HepG2 (cell line): ENCODE results near the gene GSTCD. TPM values are rescaled to one million over a fixed set of nuclear protein-coding genes. Genes with fewer than 3 reads are reported as not detected.

Source experiments
- ATAC-seq: fragments of 200-7000 bp; cut with Tn5 transposase; 3 replicates; pipeline ENCODE4 v1.9.1; 2020; ENCODE audit warnings: mild to moderate bottlenecking, moderate library complexity
- BruUV-seq: library from RNA; stranded (reverse); fragments of 400-500 nt; replicated peaks from 2 replicates; lab custom pipeline; 2021; lab: Mats Ljungman, UMichigan
- CTCF ChIA-PET: fragments of 300-600 bp; formaldehyde crosslinking; extraction: SDS; loops from one replicate; lab custom pipeline; 2021; ENCODE audit warnings: low total read pairs, inconsistent platforms, low intra/inter-chr PET ratio; lab: Yijun Ruan, JAX
- POLR2A ChIA-PET: fragments of 350-600 bp; sonication (Branson Sonifier 250); formaldehyde crosslinking; loops from one replicate; lab custom pipeline; 2020; ENCODE audit warnings: antibody characterized with exemption, inconsistent platforms; lab: Yijun Ruan, JAX
- DNase-seq: peaks from one replicate; pipeline ENCODE4 v3.0.0-alpha.2; 2015; ENCODE audit warnings: low spot score
- FAIRE-seq: peaks from 3 replicates; lab custom pipeline; 2011; peaks lifted over from hg19 to GRCh38; lab: Jason Lieb, UNC
- H2AFZ ChIP-seq: one replicate; pipeline ENCODE4 v1.6.1; 2011; ENCODE audit warnings: low read length, inconsistent platforms
- H3K27ac ChIP-seq: fragments of 300-600 bp; 3 replicates; pipeline ENCODE4 v1.8.0; 2011; ENCODE audit warnings: mixed run types, mild to moderate bottlenecking, mixed read lengths, low read length, inconsistent platforms; ENCODE audit not compliant: insufficient read depth; ENCODE audit errors: extremely low read length
- H3K27me3 ChIP-seq, 2 experiments: fragments of 200-600 bp in 1 of 2; 2 replicates in 1 of 2; 3 replicates in 1 of 2; pipeline versions ENCODE4 v1.6.0 to v1.8.0; 2011; ENCODE audit warnings: low read length in 2 of 2, mild to moderate bottlenecking in 2 of 2, moderate library complexity in 2 of 2, inconsistent platforms in 1 of 2; ENCODE audit not compliant: insufficient read depth in 2 of 2, control insufficient read depth in 1 of 2
- H3K36me3 ChIP-seq, 2 experiments: fragments of 200-600 bp in 1 of 2; replicated peaks in 1 of 2; 2 replicates in 1 of 2; 3 replicates in 1 of 2; pipeline versions ENCODE4 v1.5.1 to v1.8.0; 2011; ENCODE audit warnings: low read length in 2 of 2, inconsistent platforms in 1 of 2; ENCODE audit not compliant: insufficient read depth in 2 of 2, control insufficient read depth in 1 of 2
- H3K4me1 ChIP-seq: 2 replicates; pipeline ENCODE4 v1.5.1; 2012; ENCODE audit warnings: low read length, inconsistent platforms; ENCODE audit not compliant: insufficient read depth
- H3K4me2 ChIP-seq: 2 replicates; pipeline ENCODE4 v1.6.0; 2011; ENCODE audit warnings: low read depth, low read length, inconsistent platforms
- H3K4me3 ChIP-seq, 3 experiments: fragments of 200-600 bp in 1 of 3; sonication (generic), shearing (Covaris generic) in 1 of 3; replicated peaks in 1 of 3; 2 replicates each; pipeline ENCODE4 v1.5.1; 2011 to 2016; ENCODE audit warnings: low read length in 3 of 3, inconsistent platforms in 2 of 3, low read depth in 2 of 3, mild to moderate bottlenecking in 2 of 3, control low read depth in 1 of 3, mixed read lengths in 1 of 3; ENCODE audit not compliant: insufficient read depth in 1 of 3
- H3K79me2 ChIP-seq: one replicate; pipeline ENCODE4 v1.6.1; 2011; ENCODE audit warnings: low read length, inconsistent platforms; ENCODE audit not compliant: insufficient read depth
- H3K9ac ChIP-seq: 2 replicates; pipeline ENCODE4 v1.6.0; 2011; ENCODE audit warnings: mild to moderate bottlenecking, low read depth, low read length, inconsistent platforms; ENCODE audit not compliant: insufficient read depth
- H3K9me3 ChIP-seq: 2 replicates; pipeline ENCODE4 v1.5.1; 2012; ENCODE audit warnings: mild to moderate bottlenecking, low read length
- H4K20me1 ChIP-seq: 2 replicates; pipeline ENCODE4 v1.6.0; 2011; ENCODE audit warnings: inconsistent platforms, mild to moderate bottlenecking, low read length, moderate library complexity; ENCODE audit not compliant: insufficient read depth
- KMT2B ChIP-seq: IDR thresholded peaks from 2 replicates; pipeline ENCODE4 v1.6.1; 2016; ENCODE audit warnings: missing genetic modification reagents, missing compliant biosample characterization
- POGK ChIP-seq: sonication (generic); formaldehyde crosslinking; conservative IDR thresholded peaks from 2 replicates; pipeline ENCODE4 v1.8.0; 2022; ENCODE audit warnings: mild to moderate bottlenecking, moderate library complexity, missing genetic modification reagents
- RFX5 ChIP-seq: IDR thresholded peaks from 2 replicates; pipeline ENCODE4 v1.6.1; 2011; ENCODE audit warnings: low read depth, low read length, improper control_type of control experiment
- THAP7 ChIP-seq: sonication (generic); formaldehyde crosslinking; IDR thresholded peaks from 2 replicates; pipeline ENCODE4 v1.8.1; 2023; ENCODE audit warnings: mild to moderate bottlenecking, missing genetic modification reagents
- ZNF264 ChIP-seq: sonication (generic); formaldehyde crosslinking; IDR thresholded peaks from 2 replicates; pipeline ENCODE4 v1.4.0; 2020; ENCODE audit warnings: missing genetic modification reagents
- ZNF280D ChIP-seq: sonication (generic); formaldehyde crosslinking; IDR thresholded peaks from 2 replicates; pipeline ENCODE4 v1.5.1; 2020; ENCODE audit warnings: mild to moderate bottlenecking, missing genetic modification reagents
- ZNF460 ChIP-seq: sonication (generic); formaldehyde crosslinking; IDR thresholded peaks from 2 replicates; pipeline ENCODE4 v1.5.1; 2020; ENCODE audit warnings: missing genetic modification reagents, mild to moderate bottlenecking, borderline replicate concordance
- ZNF577 ChIP-seq: sonication (generic); formaldehyde crosslinking; IDR thresholded peaks from 2 replicates; pipeline ENCODE4 v1.4.0; 2020; ENCODE audit warnings: mild to moderate bottlenecking, low read depth, missing genetic modification reagents, borderline replicate concordance
- in situ Hi-C: cut with HindIII; loops from 2 replicates; pipeline ENCODE4 v1.10.0; 2017; ENCODE audit warnings: low pct_unique_long_range_greater_than_20kb; ENCODE audit not compliant: extremely low pct_ligation_motif_present
- intact Hi-C: fragments of 100-400 bp; cut with micrococcal nuclease; formaldehyde crosslinking; loops from one replicate; pipeline ENCODE4 v1.10.0; 2022; ENCODE audit not compliant: unreplicated experiment
- polyA plus RNA-seq, 8 experiments: library from polyadenylated mRNA; depleted of rRNA in 3 of 8; stranded (reverse) in 7 of 8; unstranded in 1 of 8; fragments of >200 nt; fragmentation: Illumina TruSeq in 4 of 8; extraction: Trizol in 4 of 8; gene quantifications; 2 replicates each; pipeline versions ENCODE4 v1.2.1 to v1.2.3, GENCODE V29; 2011 to 2016; ENCODE audit warnings: low read depth in 4 of 8, missing spikeins in 1 of 8, mixed read lengths in 1 of 8; ENCODE audit not compliant: insufficient read depth in 1 of 8
- total RNA-seq, 5 experiments: library from RNA; depleted of rRNA; stranded (reverse); fragments of >200 nt; fragmentation: Illumina TruSeq; extraction: Trizol; gene quantifications; 2 replicates each; pipeline ENCODE4 v1.2.3, GENCODE V29; 2016; ENCODE audit warnings: low read depth in 1 of 5

Gene GSTCD
- total and polyA plus RNA-seq, 2 of the 13 experiments (the other 11 are each of a cell fraction or from before 2014, with no cell fraction given), result 7.9 to 30.8 TPM

DNA sequence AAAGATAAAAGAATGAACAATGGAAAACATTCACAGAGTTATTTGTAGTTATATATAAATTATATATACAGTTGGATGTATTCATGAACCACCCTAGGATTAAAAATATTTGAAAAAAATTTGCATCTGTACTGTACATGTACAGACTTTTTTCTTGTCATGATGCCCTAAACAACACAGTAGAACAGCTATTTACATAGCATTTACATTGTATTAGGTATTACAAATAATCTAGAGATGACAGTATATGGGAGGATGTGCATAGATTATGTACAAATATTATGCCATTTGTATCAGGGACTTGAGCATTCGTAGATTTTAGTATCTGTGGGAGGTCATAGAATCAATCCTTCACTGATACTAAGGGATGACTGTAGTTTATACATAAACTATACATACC is 44.8 kb downstream of the GSTCD start (continued):
- TF ChIP-seq ZNF280D (CRISPR knock-in tag) (no peak), ZNF460 (no peak), KMT2B (no peak), ZNF577 (CRISPR knock-in tag) (no peak)

DNA sequence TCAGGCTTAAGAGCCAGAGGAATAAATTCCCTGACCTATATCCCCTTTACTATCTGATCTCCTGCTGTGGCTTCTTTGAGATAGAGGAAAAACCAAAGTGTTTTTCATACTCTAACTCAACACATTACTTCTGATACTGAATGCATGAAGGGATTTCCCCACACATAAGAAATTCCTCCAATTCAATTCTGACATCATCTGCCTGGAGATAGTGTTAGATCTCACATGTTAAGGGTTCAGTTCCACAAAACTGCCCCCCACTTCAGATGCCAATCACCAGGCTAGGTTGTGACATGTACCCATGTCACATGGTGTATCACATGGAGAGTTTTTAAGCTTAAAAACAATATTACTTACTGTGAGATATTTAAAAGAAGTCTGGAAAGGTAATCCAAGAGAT is 46.8 kb downstream of the GSTCD start:
- Histone ChIP-seq H3K79me2 (no peaks in the 10 kb centered on the region), H3K36me3 (no peaks in the 10 kb centered on the region), H3K9me3 (no peaks in the 10 kb centered on the region), H3K4me2 (no peak overlapping the region), H3K9ac (no peak overlapping the region), H3K27me3 (no peaks in the 10 kb centered on the region), H3K27ac (no peak overlapping the region), H4K20me1 (no peaks in the 10 kb centered on the region), H2AFZ (no peak overlapping the region), H3K4me1 (no peaks in the 10 kb centered on the region), H3K4me3 (no peak overlapping the region)
- in situ Hi-C loops (no loop called here), intact Hi-C loops (no loop called here)
- BruUV-seq, result no TSS peak
- no peak for FAIRE-seq
- ATAC-seq, result no peak
- DNase-seq, result no peak
- no peak for TF ChIP-seq ZNF264
- no peak for TF ChIP-seq RFX5
- no peak for TF ChIP-seq POGK (CRISPR knock-in tag)
- TF ChIP-seq THAP7 (CRISPR knock-in tag), result no peak
- CTCF ChIA-PET, result no interaction called here
- POLR2A ChIA-PET, result no interaction called here
